ENCODE data around the gene GNG12.
A peak's percentile ranks its signal among the peaks of the same experiment; 100 is the strongest.

GNG12 gene

DNA sequence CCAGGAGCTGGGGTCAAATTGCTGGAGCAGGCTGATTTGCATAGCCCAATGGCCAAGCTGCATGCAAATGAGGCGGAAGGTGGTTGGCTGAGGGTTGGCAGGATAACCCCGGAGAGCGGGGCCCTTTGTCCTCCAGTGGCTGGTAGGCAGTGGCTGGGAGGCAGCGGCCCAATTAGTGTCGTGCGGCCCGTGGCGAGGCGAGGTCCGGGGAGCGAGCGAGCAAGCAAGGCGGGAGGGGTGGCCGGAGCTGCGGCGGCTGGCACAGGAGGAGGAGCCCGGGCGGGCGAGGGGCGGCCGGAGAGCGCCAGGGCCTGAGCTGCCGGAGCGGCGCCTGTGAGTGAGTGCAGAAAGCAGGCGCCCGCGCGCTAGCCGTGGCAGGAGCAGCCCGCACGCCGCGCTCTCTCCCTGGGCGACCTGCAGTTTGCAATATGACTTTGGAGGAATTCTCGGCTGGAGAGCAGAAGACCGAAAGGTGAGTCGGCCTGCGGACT lies 148.2 kb downstream of the GNG12 start, which contains the start of gene GADD45A:
TSS of gene GADD45A (plus strand) at position 135 of the 491 bp plus-strand sequence. CDS start at position 429, 294 bp downstream.
- H3K4me3 Mint-ChIP-seq: peak within 1 kb of the TSS; percentile 91
- peaks cover 47% of the 10 kb centered on the region for H3K4me1 Mint-ChIP-seq
- TF ChIP-seq, protein P1, sequence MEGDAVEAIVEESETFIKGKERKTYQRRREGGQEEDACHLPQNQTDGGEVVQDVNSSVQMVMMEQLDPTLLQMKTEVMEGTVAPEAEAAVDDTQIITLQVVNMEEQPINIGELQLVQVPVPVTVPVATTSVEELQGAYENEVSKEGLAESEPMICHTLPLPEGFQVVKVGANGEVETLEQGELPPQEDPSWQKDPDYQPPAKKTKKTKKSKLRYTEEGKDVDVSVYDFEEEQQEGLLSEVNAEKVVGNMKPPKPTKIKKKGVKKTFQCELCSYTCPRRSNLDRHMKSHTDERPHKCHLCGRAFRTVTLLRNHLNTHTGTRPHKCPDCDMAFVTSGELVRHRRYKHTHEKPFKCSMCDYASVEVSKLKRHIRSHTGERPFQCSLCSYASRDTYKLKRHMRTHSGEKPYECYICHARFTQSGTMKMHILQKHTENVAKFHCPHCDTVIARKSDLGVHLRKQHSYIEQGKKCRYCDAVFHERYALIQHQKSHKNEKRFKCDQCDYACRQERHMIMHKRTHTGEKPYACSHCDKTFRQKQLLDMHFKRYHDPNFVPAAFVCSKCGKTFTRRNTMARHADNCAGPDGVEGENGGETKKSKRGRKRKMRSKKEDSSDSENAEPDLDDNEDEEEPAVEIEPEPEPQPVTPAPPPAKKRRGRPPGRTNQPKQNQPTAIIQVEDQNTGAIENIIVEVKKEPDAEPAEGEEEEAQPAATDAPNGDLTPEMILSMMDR (IDR thresholded peaks at IDR 0.05): no peak
- no peaks in the 10 kb centered on the region for H3K27me3 Mint-ChIP-seq (ENCODE audit: low read depth, poor library complexity)
- H3K27ac Mint-ChIP-seq: peak within 1 kb of the TSS; percentile 96
- DNase-seq: peak; percentile 97
- peaks cover 13% of the 10 kb centered on the region for H3K36me3 Mint-ChIP-seq (ENCODE audit: low read depth)
- no peaks in the 10 kb centered on the region for H3K9me3 Mint-ChIP-seq

DNA sequence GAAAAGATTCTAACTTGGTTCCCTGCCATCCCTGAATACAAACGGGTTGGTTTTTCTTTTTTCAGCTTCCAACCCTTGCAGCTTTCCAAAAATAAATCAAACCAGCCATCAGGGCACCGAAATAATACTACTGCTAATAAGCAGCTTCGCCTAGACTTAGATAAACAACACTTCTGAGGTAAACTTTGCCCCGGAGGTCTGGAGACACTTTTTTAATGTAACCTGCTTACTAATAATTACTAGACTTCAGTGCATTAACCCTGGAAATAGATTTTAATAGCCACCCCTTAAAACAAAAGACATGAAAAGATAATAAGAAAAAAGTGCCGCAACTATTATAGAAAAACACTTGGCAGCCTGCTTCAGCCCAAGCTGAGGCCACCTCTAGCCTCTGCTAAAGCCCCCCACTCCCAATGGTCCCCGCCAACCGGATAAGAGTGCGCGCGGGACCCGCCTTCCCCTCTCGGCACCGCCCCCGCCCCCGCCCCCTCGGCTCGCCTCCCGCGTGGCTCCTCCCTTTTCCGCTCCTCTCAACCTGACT lies 148.7 kb downstream of the GNG12 start:
- H3K4me1 Mint-ChIP-seq: peaks cover 47% of the 10 kb centered on the region
- H3K27me3 Mint-ChIP-seq (ENCODE audit: low read depth, poor library complexity): no peaks in the 10 kb centered on the region

DNA sequence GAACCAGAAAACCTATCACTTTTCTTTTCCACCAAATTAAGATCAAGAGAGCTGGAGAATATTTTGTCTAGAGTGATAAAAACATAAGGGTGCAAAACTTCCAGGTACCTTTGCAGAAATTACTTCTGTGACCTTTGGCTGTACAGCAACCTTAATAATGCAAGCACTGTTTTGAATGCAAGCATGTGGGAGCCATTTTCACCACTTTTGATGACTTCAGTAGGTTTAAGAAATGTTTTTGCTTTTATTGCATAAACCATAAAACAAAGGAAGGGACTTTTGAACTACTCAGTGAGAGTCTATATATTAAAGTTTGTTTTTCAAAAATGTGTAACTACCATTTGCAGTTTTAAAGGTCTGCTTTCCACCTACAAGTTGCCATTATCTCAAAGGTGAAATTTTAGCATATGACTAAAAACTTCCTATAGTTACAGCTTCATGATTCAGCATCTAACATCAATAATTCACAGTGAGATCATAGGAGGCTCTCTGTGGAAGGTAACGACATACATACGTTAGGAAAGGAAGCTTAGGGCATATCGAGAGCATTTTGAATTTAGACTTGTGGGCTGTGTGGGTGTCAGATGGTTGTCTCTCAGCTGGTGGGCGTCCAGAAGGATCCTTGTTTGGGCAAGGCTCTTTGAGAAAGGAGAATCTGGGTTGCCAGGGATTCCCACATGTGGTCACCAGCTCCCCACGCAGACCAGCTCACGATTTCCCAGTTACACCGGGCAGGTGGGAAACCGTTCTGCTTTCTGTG lies 149.3 kb downstream of the GNG12 start:
- no peak overlapping the region for H3K27ac Mint-ChIP-seq
- no peaks in the 10 kb centered on the region for H3K27me3 Mint-ChIP-seq (ENCODE audit: low read depth, poor library complexity)
- DNase-seq: no peak
- H3K36me3 Mint-ChIP-seq (ENCODE audit: low read depth): peaks cover 13% of the 10 kb centered on the region
- H3K9me3 Mint-ChIP-seq: no peaks in the 10 kb centered on the region
- no peak overlapping the region for H3K4me3 Mint-ChIP-seq
- H3K4me1 Mint-ChIP-seq: peaks cover 42% of the 10 kb centered on the region
- TF ChIP-seq, protein P1 (IDR thresholded peaks at IDR 0.05): no peak

More for the DNA sequence above, 148.7 kb downstream of the GNG12 start:
- peak overlapping the region; percentile 91 for H3K4me3 Mint-ChIP-seq
- H3K27ac Mint-ChIP-seq: no peak overlapping the region
- no peak for DNase-seq
- TF ChIP-seq, protein P1 (IDR thresholded peaks at IDR 0.05): no peak
- H3K9me3 Mint-ChIP-seq: no peaks in the 10 kb centered on the region
- peaks cover 13% of the 10 kb centered on the region for H3K36me3 Mint-ChIP-seq (ENCODE audit: low read depth)

DNA sequence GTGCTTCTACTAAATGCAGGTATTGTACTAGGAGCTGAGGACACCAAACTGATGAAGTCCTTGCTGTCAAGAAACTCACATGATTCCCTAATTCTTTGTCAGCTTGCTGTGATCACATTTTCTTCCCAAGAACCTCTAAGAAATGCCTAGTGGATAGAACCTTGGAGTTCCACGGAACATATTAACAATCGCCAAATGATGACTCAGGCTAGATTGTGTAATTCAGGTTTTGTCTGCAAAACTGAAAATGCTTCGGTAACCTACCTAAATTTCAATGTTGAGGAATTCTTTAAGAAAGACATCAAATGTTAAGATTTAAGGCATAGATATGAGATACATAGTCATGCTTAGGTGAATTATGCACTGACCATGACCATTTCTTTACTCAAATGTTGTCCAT lies 150.0 kb downstream of the GNG12 start:
- Mint-ChIP-seq H3K4me3 (no peak overlapping the region), H3K36me3 (ENCODE audit: low read depth) (peaks cover 8% of the 10 kb centered on the region), H3K27ac (no peak overlapping the region), H3K4me1 (peaks cover 36% of the 10 kb centered on the region), H3K9me3 (no peaks in the 10 kb centered on the region), H3K27me3 (ENCODE audit: low read depth, poor library complexity) (no peaks in the 10 kb centered on the region)
- TF ChIP-seq, protein P1 (IDR thresholded peaks at IDR 0.05): no peak
- DNase-seq: no peak

DNA sequence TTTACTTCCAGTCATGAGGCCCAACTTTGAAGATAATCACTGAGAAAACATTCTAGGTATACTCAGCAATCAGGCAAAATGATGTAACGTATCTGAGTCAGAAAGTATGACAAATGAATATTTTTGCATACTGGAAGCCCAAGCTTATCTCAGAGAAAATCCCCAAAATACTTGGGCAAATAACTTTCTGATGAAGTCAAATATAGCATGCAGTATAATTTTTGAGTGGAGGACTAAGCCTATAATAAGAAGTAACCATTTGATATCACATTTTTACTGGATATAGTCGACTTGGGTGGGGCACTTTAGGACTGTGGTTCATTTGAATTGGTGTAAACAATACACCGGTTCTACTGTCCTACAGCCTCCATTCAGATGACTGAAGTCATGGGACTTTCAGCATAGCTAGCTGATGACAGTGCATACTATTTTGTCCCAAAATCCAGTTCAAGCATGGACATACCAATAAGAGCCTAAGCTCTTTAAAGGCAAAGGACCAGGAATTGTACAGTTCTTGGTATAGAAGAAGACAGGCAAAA lies 150.5 kb downstream of the GNG12 start:
- Mint-ChIP-seq H3K4me3 (no peak overlapping the region), H3K27me3 (ENCODE audit: low read depth, poor library complexity) (no peaks in the 10 kb centered on the region), H3K4me1 (peaks cover 30% of the 10 kb centered on the region), H3K27ac (no peak overlapping the region), H3K36me3 (ENCODE audit: low read depth) (peaks cover 3% of the 10 kb centered on the region), H3K9me3 (no peaks in the 10 kb centered on the region)
- TF ChIP-seq, protein P1 (IDR thresholded peaks at IDR 0.05): no peak
- no peak for DNase-seq

All from nephron progenitor cell (in vitro differentiated cells).